ENCODE data around the gene TCF12. TPM values are rescaled to one million over a fixed set of nuclear protein-coding genes. Genes with fewer than 3 reads are reported as not detected.

Gene TCF12
- total and polyA plus RNA-seq, 2 donors (not counting 3 experiments of a cell fraction or from before 2014, with no cell fraction given), result 72.1 to 133 TPM

GRCh38 chr15:57284535-57284934, 366.1 kb downstream of the TCF12 start:
- peaks cover 11 to 16% of the 10 kb centered on the region in 2 experiments for H3K36me3 ChIP-seq (ENCODE audit: control insufficient read depth in 2 of 2, extremely low read depth in 1 of 2, insufficient read depth in 2 of 2, low read length in 2 of 2)
- no peak for FAIRE-seq
- H3K27me3 ChIP-seq (ENCODE audit: control insufficient read depth in 2 of 2, insufficient read depth in 2 of 2, low read length in 2 of 2), result no peaks in the 10 kb centered on the region
- H3K9ac ChIP-seq (replicated peaks; ENCODE audit: extremely low read depth, insufficient read depth, low read length), result no peak overlapping the region
- intact Hi-C loops (cut with micrococcal nuclease) (no loop called here), dilution Hi-C loops (cut with MboI; ENCODE audit: extremely low pct_ligation_motif_present, low sequenced_read_pairs) (no loop called here)
- H2AFZ ChIP-seq (ENCODE audit: low read depth, low read length), result no peak overlapping the region
- CTCF ChIA-PET, result interaction anchor here (0.9 kb wide), 1 partner anchor 13 kb away, joined by 3 read pairs; no protein-coding TSS in a partner anchor
- H3K9me1 ChIP-seq (replicated peaks; ENCODE audit: control insufficient read depth, extremely low read depth, insufficient read depth, low read length), result no peaks in the 10 kb centered on the region
- BruUV-seq (replicated peaks), result no TSS peak
- no peaks in the 10 kb centered on the region for H3K4me1 ChIP-seq (ENCODE audit: control insufficient read depth, extremely low read depth, insufficient read depth, low read length)
- no peak overlapping the region for H3K4me3 ChIP-seq (replicated peaks in 1 of 3; ENCODE audit: insufficient read depth in 1 of 3, low read depth in 1 of 3, low read length in 3 of 3)
- H3K27ac ChIP-seq (ENCODE audit: insufficient read depth, low read depth, low read length), result no peak overlapping the region
- POLR2A ChIA-PET, result interaction anchor here (0.6 kb wide), 1 partner anchor 415 kb away, joined by 4 read pairs; no protein-coding TSS in a partner anchor
- H4K20me1 ChIP-seq (replicated peaks; ENCODE audit: control insufficient read depth, extremely low read depth, insufficient read depth, low read length), result no peaks in the 10 kb centered on the region
- no peak for DNase-seq (ENCODE audit: low read depth, low spot score)
- no peak for TF ChIP-seq EZH2 (IDR thresholded peaks at IDR 0.05; ENCODE audit: borderline replicate concordance, low read depth, low read length, severe bottlenecking)
- TF ChIP-seq POLR2A (IDR thresholded peaks at IDR 0.05; ENCODE audit: low read depth, low read length), result no peak
- no peak for TF ChIP-seq JUN (IDR thresholded peaks at IDR 0.05; ENCODE audit: borderline replicate concordance, insufficient read depth, insufficient read length, low read depth)
- TF ChIP-seq MYC (IDR thresholded peaks at IDR 0.05; ENCODE audit: low read depth, low read length), result no peak
- TF ChIP-seq POLR2AphosphoS5 (IDR thresholded peaks at IDR 0.05; ENCODE audit: insufficient read depth, low read depth, low read length), result no peak
- no peak for TF ChIP-seq GATA2 (IDR thresholded peaks at IDR 0.05; ENCODE audit: insufficient read depth, insufficient read length, low read depth, low read length)
- no peak for TF ChIP-seq MAX (IDR thresholded peaks at IDR 0.05; ENCODE audit: insufficient read depth, insufficient read length)
- no peak for TF ChIP-seq FOS (IDR thresholded peaks at IDR 0.05; ENCODE audit: borderline replicate concordance, insufficient read depth, low read length)
- no peaks in the 10 kb centered on the region for H3K9me3 ChIP-seq (replicated peaks; ENCODE audit: control insufficient read depth, insufficient read depth, low read length)
- no peak overlapping the region for H3K4me2 ChIP-seq (ENCODE audit: insufficient read depth, low read length)
- H3K79me2 ChIP-seq (ENCODE audit: control insufficient read depth, insufficient read depth, low read length), result no peaks in the 10 kb centered on the region

GRCh38 chr15:57285386-57285785, 366.9 kb downstream of the TCF12 start:
- intact Hi-C loops (cut with micrococcal nuclease) (no loop called here), dilution Hi-C loops (cut with MboI; ENCODE audit: extremely low pct_ligation_motif_present, low sequenced_read_pairs) (no loop called here)
- no TSS peak for BruUV-seq (replicated peaks)
- TF ChIP-seq EZH2 (IDR thresholded peaks at IDR 0.05; ENCODE audit: borderline replicate concordance, low read depth, low read length, severe bottlenecking) (no peak), GATA2 (IDR thresholded peaks at IDR 0.05; ENCODE audit: insufficient read depth, insufficient read length, low read depth, low read length) (no peak), POLR2AphosphoS5 (IDR thresholded peaks at IDR 0.05; ENCODE audit: insufficient read depth, low read depth, low read length) (no peak), POLR2A (IDR thresholded peaks at IDR 0.05; ENCODE audit: low read depth, low read length) (no peak), MYC (IDR thresholded peaks at IDR 0.05; ENCODE audit: low read depth, low read length) (no peak), CTCF (IDR thresholded peaks at IDR 0.05; ENCODE audit: extremely low read depth in 1 of 2, insufficient read depth in 1 of 2, low read depth in 1 of 2, low read length in 2 of 2) (no peak), FOS (IDR thresholded peaks at IDR 0.05; ENCODE audit: borderline replicate concordance, insufficient read depth, low read length) (no peak), JUN (IDR thresholded peaks at IDR 0.05; ENCODE audit: borderline replicate concordance, insufficient read depth, insufficient read length, low read depth) (no peak), MAX (IDR thresholded peaks at IDR 0.05; ENCODE audit: insufficient read depth, insufficient read length) (no peak)
- POLR2A ChIA-PET, result no interaction called here
- H3K79me2 ChIP-seq (ENCODE audit: control insufficient read depth, insufficient read depth, low read length), result no peaks in the 10 kb centered on the region
- H3K4me2 ChIP-seq (ENCODE audit: insufficient read depth, low read length), result no peak overlapping the region
- no peaks in the 10 kb centered on the region for H3K9me1 ChIP-seq (replicated peaks; ENCODE audit: control insufficient read depth, extremely low read depth, insufficient read depth, low read length)
- H3K36me3 ChIP-seq (ENCODE audit: control insufficient read depth in 2 of 2, extremely low read depth in 1 of 2, insufficient read depth in 2 of 2, low read length in 2 of 2), result peaks cover 13 to 16% of the 10 kb centered on the region in 2 experiments
- FAIRE-seq (no peak), DNase-seq (ENCODE audit: low read depth, low spot score) (no peak)
- H3K4me1 ChIP-seq (ENCODE audit: control insufficient read depth, extremely low read depth, insufficient read depth, low read length), result no peaks in the 10 kb centered on the region
- no peak overlapping the region for H3K27ac ChIP-seq (ENCODE audit: insufficient read depth, low read depth, low read length)
- CTCF ChIA-PET, result no interaction called here
- H2AFZ ChIP-seq (ENCODE audit: low read depth, low read length), result no peak overlapping the region
- H3K4me3 ChIP-seq (replicated peaks in 1 of 3; ENCODE audit: insufficient read depth in 1 of 3, low read depth in 1 of 3, low read length in 3 of 3), result no peak overlapping the region
- H3K27me3 ChIP-seq (ENCODE audit: control insufficient read depth in 2 of 2, insufficient read depth in 2 of 2, low read length in 2 of 2), result no peaks in the 10 kb centered on the region
- no peaks in the 10 kb centered on the region for H4K20me1 ChIP-seq (replicated peaks; ENCODE audit: control insufficient read depth, extremely low read depth, insufficient read depth, low read length)
- no peak overlapping the region for H3K9ac ChIP-seq (replicated peaks; ENCODE audit: extremely low read depth, insufficient read depth, low read length)
- no peaks in the 10 kb centered on the region for H3K9me3 ChIP-seq (replicated peaks; ENCODE audit: control insufficient read depth, insufficient read depth, low read length)
